C4-2B (cell line): Measurements from ENCODE around the gene RGS7.

Experiments
- ZFX ChIP-seq: fragments of 450-650 bp; IDR thresholded peaks from 2 replicates; pipeline ENCODE4 v1.6.1; 2017
- TF ChIP-seq, protein P1 (sequence below): fragments of 450-650 bp; conservative IDR thresholded peaks from 2 replicates; pipeline ENCODE4 v1.5.1; 2017; ENCODE audit warnings: mild to moderate bottlenecking

GRCh38 chr1:241130881-241131280, 226.1 kb downstream of the RGS7 start:
- TF ChIP-seq, protein P1, sequence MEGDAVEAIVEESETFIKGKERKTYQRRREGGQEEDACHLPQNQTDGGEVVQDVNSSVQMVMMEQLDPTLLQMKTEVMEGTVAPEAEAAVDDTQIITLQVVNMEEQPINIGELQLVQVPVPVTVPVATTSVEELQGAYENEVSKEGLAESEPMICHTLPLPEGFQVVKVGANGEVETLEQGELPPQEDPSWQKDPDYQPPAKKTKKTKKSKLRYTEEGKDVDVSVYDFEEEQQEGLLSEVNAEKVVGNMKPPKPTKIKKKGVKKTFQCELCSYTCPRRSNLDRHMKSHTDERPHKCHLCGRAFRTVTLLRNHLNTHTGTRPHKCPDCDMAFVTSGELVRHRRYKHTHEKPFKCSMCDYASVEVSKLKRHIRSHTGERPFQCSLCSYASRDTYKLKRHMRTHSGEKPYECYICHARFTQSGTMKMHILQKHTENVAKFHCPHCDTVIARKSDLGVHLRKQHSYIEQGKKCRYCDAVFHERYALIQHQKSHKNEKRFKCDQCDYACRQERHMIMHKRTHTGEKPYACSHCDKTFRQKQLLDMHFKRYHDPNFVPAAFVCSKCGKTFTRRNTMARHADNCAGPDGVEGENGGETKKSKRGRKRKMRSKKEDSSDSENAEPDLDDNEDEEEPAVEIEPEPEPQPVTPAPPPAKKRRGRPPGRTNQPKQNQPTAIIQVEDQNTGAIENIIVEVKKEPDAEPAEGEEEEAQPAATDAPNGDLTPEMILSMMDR = no peak
- TF ChIP-seq ZFX = no peak
